Osteocyte (in vitro differentiated cells): Measurements from ENCODE around the gene MAP6. TPM values are rescaled to one million over a fixed set of nuclear protein-coding genes. Genes with fewer than 3 reads are reported as not detected.

Source experiments
- DNase-seq: peaks from one replicate; pipeline ENCODE4 v3.0.0; 2021; ENCODE audit warnings: mixed read lengths; ENCODE audit not compliant: unreplicated experiment; ENCODE audit errors: extremely low spot score
- H3K27ac Mint-ChIP-seq: one replicate; pipeline ENCODE4 v1.8.0; 2021; ENCODE audit warnings: mild to moderate bottlenecking, mixed read lengths; ENCODE audit not compliant: unreplicated experiment
- H3K27me3 Mint-ChIP-seq: one replicate; pipeline ENCODE4 v1.8.0; 2021; ENCODE audit warnings: mixed read lengths; ENCODE audit not compliant: unreplicated experiment
- H3K36me3 Mint-ChIP-seq: one replicate; pipeline ENCODE4 v1.8.0; 2021; ENCODE audit warnings: mixed read lengths; ENCODE audit not compliant: unreplicated experiment
- H3K4me1 Mint-ChIP-seq: one replicate; pipeline ENCODE4 v1.8.0; 2021; ENCODE audit warnings: mixed read lengths; ENCODE audit not compliant: unreplicated experiment
- H3K4me3 Mint-ChIP-seq: one replicate; pipeline ENCODE4 v1.8.0; 2021; ENCODE audit warnings: mild to moderate bottlenecking, moderate library complexity, mixed read lengths; ENCODE audit not compliant: unreplicated experiment
- H3K9me3 Mint-ChIP-seq: one replicate; pipeline ENCODE4 v1.8.0; 2021; ENCODE audit warnings: mixed read lengths; ENCODE audit not compliant: unreplicated experiment
- CTCF ChIP-seq: fragments of 200-600 bp; sonication (generic); IDR thresholded peaks from 2 replicates; pipeline ENCODE4 v1.5.0; 2021; ENCODE audit warnings: antibody characterized with exemption, mild to moderate bottlenecking, moderate library complexity
- total RNA-seq: library from RNA; stranded (reverse); gene quantifications from 2 replicates; pipeline ENCODE4 v1.2.1, GENCODE V29; 2021

Gene MAP6
- total RNA-seq, 1 donor from 2014 or later: 2.3 TPM

GRCh38 chr11:75656044-75656727, 12.7 kb downstream of the MAP6 start:
- Mint-ChIP-seq H3K27ac (no peak overlapping the region), H3K36me3 (no peaks in the 10 kb centered on the region), H3K9me3 (no peaks in the 10 kb centered on the region), H3K27me3 (peaks cover 58% of the 10 kb centered on the region), H3K4me1 (no peaks in the 10 kb centered on the region), H3K4me3 (no peak overlapping the region)
- DNase-seq: no peak
- no peak for TF ChIP-seq CTCF

GRCh38 chr11:75655605-75656004, 13.2 kb downstream of the MAP6 start:
- Mint-ChIP-seq H3K4me1 (no peaks in the 10 kb centered on the region), H3K4me3 (no peak overlapping the region), H3K9me3 (no peaks in the 10 kb centered on the region), H3K27me3 (peaks cover 61% of the 10 kb centered on the region), H3K27ac (no peak overlapping the region), H3K36me3 (no peaks in the 10 kb centered on the region)
- TF ChIP-seq CTCF: no peak
- DNase-seq: no peak

- no peak overlapping the region for H3K27ac Mint-ChIP-seq
- H3K4me3 Mint-ChIP-seq: no peak overlapping the region
- H3K27me3 Mint-ChIP-seq: peaks cover 55% of the 10 kb centered on the region
- H3K36me3 Mint-ChIP-seq: no peaks in the 10 kb centered on the region
- H3K9me3 Mint-ChIP-seq: no peaks in the 10 kb centered on the region
- no peaks in the 10 kb centered on the region for H3K4me1 Mint-ChIP-seq
- TF ChIP-seq CTCF: no peak
- no peak for DNase-seq
These were observed 14.5 kb downstream of the MAP6 start for GRCh38 chr11:75654314-75654713.

GRCh38 chr11:75653532-75653931, 15.3 kb downstream of the MAP6 start:
- Mint-ChIP-seq H3K4me1 (no peaks in the 10 kb centered on the region), H3K27ac (no peak overlapping the region), H3K9me3 (no peaks in the 10 kb centered on the region), H3K36me3 (no peaks in the 10 kb centered on the region), H3K4me3 (no peak overlapping the region), H3K27me3 (peaks cover 49% of the 10 kb centered on the region)
- TF ChIP-seq CTCF: no peak
- DNase-seq: no peak

GRCh38 chr11:75652936-75653335, 15.9 kb downstream of the MAP6 start:
- H3K36me3 Mint-ChIP-seq: no peaks in the 10 kb centered on the region
- DNase-seq: no peak
- H3K9me3 Mint-ChIP-seq: no peaks in the 10 kb centered on the region
- H3K27me3 Mint-ChIP-seq: peaks cover 50% of the 10 kb centered on the region
- H3K27ac Mint-ChIP-seq: no peak overlapping the region
- no peak overlapping the region for H3K4me3 Mint-ChIP-seq
- no peaks in the 10 kb centered on the region for H3K4me1 Mint-ChIP-seq
- no peak for TF ChIP-seq CTCF
